Osteocyte (in vitro differentiated cells): Measurements from ENCODE around the gene RIMBP2. TPM values are rescaled to one million over a fixed set of nuclear protein-coding genes. Genes with fewer than 3 reads are reported as not detected.

ENCODE experiments used
- DNase-seq: peaks from one replicate; pipeline ENCODE4 v3.0.0; 2021; ENCODE audit warnings: mixed read lengths; ENCODE audit not compliant: unreplicated experiment; ENCODE audit errors: extremely low spot score
- H3K27ac Mint-ChIP-seq: one replicate; pipeline ENCODE4 v1.8.0; 2021; ENCODE audit warnings: mild to moderate bottlenecking, mixed read lengths; ENCODE audit not compliant: unreplicated experiment
- H3K27me3 Mint-ChIP-seq: one replicate; pipeline ENCODE4 v1.8.0; 2021; ENCODE audit warnings: mixed read lengths; ENCODE audit not compliant: unreplicated experiment
- H3K36me3 Mint-ChIP-seq: one replicate; pipeline ENCODE4 v1.8.0; 2021; ENCODE audit warnings: mixed read lengths; ENCODE audit not compliant: unreplicated experiment
- H3K4me1 Mint-ChIP-seq: one replicate; pipeline ENCODE4 v1.8.0; 2021; ENCODE audit warnings: mixed read lengths; ENCODE audit not compliant: unreplicated experiment
- H3K4me3 Mint-ChIP-seq: one replicate; pipeline ENCODE4 v1.8.0; 2021; ENCODE audit warnings: mild to moderate bottlenecking, moderate library complexity, mixed read lengths; ENCODE audit not compliant: unreplicated experiment
- H3K9me3 Mint-ChIP-seq: one replicate; pipeline ENCODE4 v1.8.0; 2021; ENCODE audit warnings: mixed read lengths; ENCODE audit not compliant: unreplicated experiment
- total RNA-seq: library from RNA; stranded (reverse); gene quantifications from 2 replicates; pipeline ENCODE4 v1.2.1, GENCODE V29; 2021
- TF ChIP-seq, protein P1 (sequence below): fragments of 200-600 bp; sonication (generic); IDR thresholded peaks from 2 replicates; pipeline ENCODE4 v1.5.0; 2021; ENCODE audit warnings: antibody characterized with exemption, mild to moderate bottlenecking, moderate library complexity

Gene RIMBP2
- total RNA-seq, 1 donor from 2014 or later, result 0.13 TPM

DNA sequence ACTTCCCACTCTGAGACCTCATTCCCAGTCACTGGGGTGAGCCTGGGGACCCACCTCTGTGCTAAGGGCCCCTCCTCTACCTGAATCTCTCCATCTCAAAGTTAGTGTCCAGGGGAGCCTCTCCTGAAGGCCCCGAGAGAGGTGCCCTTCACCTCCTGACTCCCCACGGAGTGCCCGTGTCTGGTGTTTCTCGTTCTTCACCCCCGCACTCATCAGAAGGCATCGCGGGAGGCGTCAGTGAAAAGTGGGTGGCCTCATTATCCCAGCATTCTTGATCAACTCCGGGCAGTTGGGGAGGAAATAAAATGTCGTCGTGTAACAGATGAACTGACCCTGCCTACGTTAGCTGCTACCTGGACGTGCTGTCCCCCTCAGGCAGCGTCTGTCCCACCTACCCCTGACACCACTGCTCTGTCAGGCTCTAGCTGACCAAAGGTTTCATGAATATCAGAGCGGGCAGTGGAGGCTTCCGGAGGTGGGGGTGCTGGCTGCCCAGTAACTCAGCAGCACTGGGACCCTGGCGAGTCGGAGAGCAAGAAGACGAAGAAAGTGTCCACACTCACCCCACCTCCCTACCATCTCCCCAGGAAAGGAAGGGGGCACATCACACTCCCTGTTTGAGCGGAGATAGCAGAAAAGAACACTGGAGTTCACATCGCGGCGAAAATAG lies 275.6 kb downstream of the RIMBP2 start:
- H3K4me1 Mint-ChIP-seq, result no peaks in the 10 kb centered on the region
- H3K9me3 Mint-ChIP-seq, result peaks cover 30% of the 10 kb centered on the region
- TF ChIP-seq, protein P1, sequence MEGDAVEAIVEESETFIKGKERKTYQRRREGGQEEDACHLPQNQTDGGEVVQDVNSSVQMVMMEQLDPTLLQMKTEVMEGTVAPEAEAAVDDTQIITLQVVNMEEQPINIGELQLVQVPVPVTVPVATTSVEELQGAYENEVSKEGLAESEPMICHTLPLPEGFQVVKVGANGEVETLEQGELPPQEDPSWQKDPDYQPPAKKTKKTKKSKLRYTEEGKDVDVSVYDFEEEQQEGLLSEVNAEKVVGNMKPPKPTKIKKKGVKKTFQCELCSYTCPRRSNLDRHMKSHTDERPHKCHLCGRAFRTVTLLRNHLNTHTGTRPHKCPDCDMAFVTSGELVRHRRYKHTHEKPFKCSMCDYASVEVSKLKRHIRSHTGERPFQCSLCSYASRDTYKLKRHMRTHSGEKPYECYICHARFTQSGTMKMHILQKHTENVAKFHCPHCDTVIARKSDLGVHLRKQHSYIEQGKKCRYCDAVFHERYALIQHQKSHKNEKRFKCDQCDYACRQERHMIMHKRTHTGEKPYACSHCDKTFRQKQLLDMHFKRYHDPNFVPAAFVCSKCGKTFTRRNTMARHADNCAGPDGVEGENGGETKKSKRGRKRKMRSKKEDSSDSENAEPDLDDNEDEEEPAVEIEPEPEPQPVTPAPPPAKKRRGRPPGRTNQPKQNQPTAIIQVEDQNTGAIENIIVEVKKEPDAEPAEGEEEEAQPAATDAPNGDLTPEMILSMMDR, result no peak
- H3K27ac Mint-ChIP-seq, result no peak overlapping the region
- H3K4me3 Mint-ChIP-seq, result no peak overlapping the region
- H3K27me3 Mint-ChIP-seq, result no peaks in the 10 kb centered on the region
- H3K36me3 Mint-ChIP-seq, result no peaks in the 10 kb centered on the region
- no peak for DNase-seq

DNA sequence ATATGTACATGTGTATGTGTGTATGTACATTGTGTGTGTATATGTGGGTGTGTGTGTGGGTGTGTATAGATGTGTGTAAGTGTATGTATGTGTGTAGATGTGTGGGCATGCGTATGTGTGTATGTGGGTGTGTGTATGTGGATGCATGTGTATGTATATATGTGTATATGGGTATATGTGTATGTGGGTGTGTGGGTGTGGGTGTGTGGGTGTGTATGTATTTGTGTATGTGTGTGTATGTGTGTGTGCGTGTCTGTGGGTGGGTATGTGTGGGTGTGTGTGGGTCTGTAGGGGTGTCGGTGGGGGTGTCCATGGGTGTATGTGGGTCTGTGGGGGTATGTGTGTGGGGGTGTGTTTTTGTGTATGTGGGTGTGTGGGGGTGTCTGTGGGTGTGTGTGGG lies 276.8 kb downstream of the RIMBP2 start:
- Mint-ChIP-seq H3K27me3 (no peaks in the 10 kb centered on the region), H3K9me3 (peaks cover 32% of the 10 kb centered on the region), H3K4me1 (no peaks in the 10 kb centered on the region), H3K36me3 (peaks cover 2% of the 10 kb centered on the region), H3K27ac (no peak overlapping the region), H3K4me3 (no peak overlapping the region)
- TF ChIP-seq, protein P1, result no peak
- DNase-seq, result no peak

DNA sequence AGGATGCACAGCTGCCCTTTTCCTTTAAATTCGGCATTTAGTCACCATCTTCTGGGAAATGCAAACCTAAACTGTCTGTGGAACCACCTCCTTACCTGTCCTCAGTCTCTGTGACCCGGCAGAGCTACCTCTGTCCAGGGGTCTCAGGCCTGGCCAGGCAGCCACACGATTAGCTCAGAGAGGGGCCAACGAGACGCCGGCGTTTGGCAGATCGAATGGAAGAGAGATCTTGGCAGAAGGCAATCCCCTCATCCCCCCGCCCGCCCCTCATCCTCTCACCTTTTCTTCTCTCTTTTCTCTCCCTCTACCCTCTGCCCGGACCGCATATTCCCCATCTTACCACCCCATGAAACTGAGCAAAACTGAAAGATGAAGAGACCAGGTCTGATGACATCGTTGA lies 277.4 kb downstream of the RIMBP2 start:
- Mint-ChIP-seq H3K36me3 (peaks cover 2% of the 10 kb centered on the region), H3K4me3 (no peak overlapping the region), H3K27ac (no peak overlapping the region), H3K4me1 (no peaks in the 10 kb centered on the region), H3K27me3 (no peaks in the 10 kb centered on the region), H3K9me3 (peaks cover 35% of the 10 kb centered on the region)
- TF ChIP-seq, protein P1, result no peak
- no peak for DNase-seq

DNA sequence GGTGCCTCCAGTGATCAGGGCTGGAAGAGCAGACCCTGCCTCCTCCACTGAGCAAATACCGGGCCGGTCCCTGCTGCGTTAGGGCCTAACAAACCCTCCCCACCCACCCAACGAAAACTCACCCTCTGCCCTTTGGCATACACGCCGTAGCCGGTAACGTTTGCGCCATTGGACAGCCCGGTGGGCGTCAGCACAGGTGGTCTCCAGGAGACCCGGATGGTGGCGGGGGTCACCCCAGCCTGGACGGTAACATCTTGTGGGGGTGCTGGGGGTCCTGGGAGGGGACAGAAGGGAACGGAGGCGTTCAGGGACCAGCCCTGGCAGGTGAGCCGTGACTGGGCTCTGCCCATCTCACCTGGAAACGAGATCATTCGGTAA lies 277.9 kb downstream of the RIMBP2 start:
- DNase-seq, result no peak
- Mint-ChIP-seq H3K27ac (no peak overlapping the region), H3K36me3 (peaks cover 2% of the 10 kb centered on the region), H3K27me3 (no peaks in the 10 kb centered on the region), H3K9me3 (peaks cover 35% of the 10 kb centered on the region), H3K4me3 (no peak overlapping the region), H3K4me1 (no peaks in the 10 kb centered on the region)
- TF ChIP-seq, protein P1, result no peak

DNA sequence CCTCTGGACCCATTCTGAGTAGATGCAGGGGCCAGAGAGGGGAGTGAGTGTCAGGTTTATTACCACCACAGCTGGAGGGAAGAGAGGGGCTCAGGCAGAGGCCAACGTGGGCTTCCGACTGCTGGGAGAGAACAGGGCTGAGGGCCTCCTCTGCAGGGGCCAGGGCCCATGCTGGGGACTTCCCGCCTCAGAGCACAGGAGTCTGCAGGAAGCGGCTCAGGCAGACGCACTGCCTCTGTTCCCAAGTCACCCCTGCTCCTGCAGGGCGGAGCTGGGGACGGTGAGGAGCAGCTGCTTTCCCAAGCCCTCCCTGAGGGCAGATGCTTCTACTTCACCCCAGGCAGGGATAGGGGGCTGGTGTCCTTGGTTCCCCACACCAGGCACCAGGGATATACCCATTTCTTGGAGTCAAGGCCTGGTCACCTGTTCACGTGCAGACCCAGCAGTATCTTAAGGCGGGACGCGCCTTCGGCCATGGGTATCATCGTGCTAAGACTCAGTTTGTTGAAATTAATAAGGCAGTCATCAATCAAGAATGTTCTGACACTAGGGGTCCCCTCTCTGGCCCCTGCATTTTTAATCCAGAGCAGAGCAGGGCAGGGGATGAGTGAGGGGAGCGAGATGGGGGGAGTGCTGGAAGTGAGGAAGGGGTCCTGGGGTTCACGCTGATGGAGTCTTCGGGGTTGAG lies 278.4 kb downstream of the RIMBP2 start:
- TF ChIP-seq, protein P1, result no peak
- H3K9me3 Mint-ChIP-seq, result peaks cover 30% of the 10 kb centered on the region
- H3K4me1 Mint-ChIP-seq, result no peaks in the 10 kb centered on the region
- no peak for DNase-seq
- H3K4me3 Mint-ChIP-seq, result no peak overlapping the region
- no peak overlapping the region for H3K27ac Mint-ChIP-seq
- no peaks in the 10 kb centered on the region for H3K27me3 Mint-ChIP-seq
- peaks cover 2% of the 10 kb centered on the region for H3K36me3 Mint-ChIP-seq
